ENCODE results near the gene AGAP5.
"Not testable (repeated sequence)": the region's sequence is repeated elsewhere in the genome, so short reads cannot be mapped to it uniquely, and the experiment has no call there.

Gene AGAP5

DNA sequence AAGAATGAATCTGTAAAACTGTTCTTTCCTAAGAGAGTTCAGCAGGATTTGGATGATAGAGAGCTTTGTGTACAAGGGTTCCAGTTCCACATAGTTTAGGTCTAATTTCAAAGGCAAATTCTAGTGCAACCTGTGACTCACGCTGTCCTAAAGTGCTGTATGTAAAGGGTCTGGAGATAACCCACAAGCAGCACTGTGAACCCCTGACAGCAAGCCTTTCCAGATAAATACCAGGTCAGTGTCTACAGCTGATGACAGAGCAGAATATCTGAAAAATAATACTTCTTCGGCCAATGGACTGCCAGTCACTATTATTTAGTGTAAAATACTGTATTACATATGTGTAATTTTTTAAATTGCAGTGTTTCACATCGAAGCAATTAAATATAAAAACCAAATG, 16.0 kb upstream of the AGAP5 start:
- DNase-seq: not testable (repeated sequence)

DNA sequence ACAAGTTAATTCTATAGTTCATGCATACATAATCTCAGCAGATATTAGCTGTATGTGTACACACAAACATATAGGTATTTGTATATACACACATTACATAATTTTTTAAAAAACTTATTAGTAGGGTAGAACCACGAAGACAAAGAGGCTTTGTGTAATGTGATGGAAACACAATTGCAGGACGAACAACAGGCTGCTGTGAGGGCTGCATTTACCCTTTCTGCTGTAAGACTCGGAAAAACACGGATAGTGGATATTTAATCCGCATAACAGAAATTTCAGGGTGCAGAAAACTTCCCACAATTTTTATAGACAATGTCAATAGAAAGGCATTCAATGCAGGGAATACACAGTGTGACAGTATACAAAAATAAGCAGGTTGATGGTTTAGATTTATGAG, 13.8 kb upstream of the AGAP5 start:
- not testable (repeated sequence) for DNase-seq

DNA sequence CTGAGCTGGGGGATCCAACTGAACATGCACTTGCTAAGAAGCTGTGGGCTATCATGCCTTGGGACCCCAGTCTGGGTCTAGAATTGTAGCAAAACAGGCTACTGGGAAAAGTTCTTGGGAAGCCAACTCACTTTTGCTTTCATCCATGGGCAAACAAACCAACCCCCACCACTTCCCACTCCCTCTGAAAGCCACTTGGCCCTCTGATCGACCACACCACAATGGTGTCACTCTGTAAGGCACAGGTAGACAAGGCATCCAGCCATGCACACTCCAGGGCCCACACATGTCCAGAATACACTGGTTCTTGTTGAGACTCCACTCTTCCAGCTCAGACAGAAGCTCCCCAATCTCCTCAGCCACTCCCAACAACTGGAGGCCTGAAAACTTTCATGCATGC, 10.2 kb upstream of the AGAP5 start:
- DNase-seq: not testable (repeated sequence)

DNA sequence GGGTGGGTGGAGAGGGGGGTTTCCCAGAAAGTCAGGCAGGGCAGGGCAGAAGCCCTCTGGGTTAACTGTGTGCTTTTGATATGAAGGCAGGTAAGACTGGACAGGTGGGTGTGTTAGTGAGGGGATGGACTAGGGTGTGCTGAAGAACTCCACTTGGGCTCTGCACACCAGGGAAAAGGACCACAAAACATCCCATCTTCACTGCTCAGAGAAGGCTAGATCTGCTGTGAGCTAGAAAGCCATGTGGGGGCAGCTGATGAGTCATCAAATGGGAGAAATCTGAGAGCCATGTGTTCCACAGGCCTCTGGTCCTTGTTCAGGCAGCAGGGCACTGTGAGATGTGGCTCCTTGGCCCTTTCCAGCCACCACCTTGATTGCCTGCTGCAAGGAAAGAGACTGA, 9.7 kb upstream of the AGAP5 start:
- not testable (repeated sequence) for DNase-seq

DNA sequence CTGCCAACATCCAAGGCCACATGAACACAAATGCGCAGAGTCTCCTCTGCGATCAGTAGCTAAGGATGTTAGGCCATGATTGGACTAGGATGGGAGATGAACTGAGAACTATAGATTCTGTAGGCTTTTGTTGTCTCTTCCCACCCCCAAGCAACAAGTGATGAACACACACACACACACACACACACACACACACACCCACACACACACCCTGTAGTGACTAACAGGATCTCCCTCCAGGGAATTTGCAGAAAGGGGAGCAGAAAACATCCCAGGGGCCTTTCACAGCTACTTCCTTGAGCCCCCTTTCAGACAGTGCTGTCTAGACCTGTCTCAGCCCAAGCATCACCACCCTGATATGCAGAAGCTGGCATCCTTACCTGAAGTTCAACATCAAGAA, 8.6 kb upstream of the AGAP5 start:
- DNase-seq: not testable (repeated sequence)

DNA sequence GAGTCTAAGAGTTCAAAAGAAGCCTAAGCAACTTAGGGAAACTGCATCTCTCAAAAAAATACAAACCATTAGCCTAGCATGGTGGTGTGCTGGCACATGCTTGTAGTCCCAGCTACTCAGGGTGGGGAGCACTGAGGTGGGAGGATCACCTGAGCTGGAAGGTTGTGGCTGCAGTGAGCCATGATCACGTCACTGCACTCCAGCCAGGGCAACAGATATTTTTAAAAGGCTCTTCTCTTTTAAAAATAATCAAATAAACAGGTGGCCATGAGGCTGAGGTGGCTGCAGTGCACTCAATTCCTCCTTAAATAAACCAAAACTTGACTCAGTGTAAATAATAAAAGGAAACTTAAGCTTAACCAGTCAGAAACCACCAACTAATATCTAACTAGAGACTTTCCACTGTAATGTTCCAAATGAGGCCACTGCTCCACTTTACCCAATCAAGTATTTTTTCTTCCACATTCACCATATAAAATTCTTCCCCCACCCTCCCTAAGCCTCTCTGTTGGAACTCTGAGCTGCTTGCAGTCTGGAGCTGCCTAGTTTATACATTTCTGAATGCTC, 7.7 kb upstream of the AGAP5 start:
- not testable (repeated sequence) for DNase-seq

DNA sequence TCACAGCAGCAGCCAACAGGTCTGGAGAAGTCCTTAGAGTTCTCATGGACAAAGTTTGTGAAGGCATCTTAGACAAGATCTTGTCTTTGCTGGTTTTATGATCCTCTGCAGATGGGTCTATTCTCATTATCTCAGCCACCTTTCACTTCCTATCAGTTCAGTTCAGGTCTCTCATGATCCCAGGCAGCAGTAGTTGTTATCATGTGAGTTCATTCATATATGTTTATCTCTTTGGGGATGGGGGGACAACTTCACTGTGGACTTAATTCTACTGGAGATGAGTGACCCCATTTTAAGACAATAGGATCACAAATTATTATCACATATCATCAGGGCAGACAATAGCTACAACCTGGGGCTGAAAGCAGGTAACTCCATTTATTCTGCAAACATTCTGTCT, 6.0 kb upstream of the AGAP5 start:
- DNase-seq: not testable (repeated sequence)

DNA sequence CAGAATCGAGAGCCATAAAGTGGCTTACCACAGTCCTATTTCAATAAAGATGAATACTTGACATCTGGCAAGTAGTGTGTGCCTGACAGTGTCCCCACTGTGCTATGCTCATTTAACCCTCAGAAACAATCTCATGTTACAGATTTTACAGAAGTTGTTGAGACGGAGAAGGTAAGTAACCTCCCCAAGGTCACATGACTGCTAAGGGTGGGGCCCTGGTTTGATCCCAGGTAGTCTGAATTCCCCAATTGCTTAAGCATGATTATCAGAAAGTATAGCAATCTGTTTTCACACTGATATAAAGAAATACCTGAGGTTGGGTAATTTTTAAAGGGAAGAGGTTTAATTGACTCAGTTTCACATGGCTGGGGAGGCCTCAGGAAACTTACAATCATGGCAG, 910 bp upstream of the AGAP5 start:
- DNase-seq: not testable (repeated sequence)

DNA sequence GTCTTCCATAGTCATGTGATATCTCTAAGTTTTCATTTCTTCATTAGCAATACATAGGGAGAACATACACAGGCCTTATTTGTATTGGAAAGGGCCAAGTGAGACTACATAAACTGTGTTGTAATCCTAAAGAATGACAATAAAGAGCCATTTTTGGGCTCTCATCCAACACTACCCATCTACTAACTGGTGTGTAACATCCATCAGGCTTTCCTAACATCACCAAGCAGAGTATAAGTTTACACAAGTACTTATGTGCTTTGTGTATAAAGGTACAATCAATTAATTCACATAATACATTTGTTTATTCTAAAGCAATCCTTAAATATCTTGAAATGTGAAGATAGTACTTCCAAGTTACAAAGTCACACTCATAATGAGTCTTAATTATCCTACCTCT, 2.6 kb downstream of the AGAP5 start:
- not testable (repeated sequence) for DNase-seq

DNA sequence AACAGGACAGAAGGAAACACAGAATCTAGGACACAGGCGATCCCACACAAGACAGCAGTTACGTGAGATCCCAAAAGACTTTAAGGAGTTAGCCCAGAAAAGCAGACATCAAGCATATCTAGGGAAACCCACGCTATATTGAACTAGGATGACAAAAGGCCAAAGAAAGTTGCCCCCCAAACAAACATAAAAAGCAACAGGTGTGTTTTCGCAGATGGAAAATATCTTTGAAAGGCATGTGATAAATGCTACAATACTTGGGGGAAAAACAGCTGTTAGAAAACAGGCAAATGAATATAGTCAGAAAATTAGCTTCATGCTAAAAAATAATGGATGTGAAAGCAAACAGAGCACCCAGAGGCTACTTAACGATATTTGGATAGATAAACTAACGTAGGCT, 7.2 kb downstream of the AGAP5 start:
- DNase-seq: not testable (repeated sequence)

DNA sequence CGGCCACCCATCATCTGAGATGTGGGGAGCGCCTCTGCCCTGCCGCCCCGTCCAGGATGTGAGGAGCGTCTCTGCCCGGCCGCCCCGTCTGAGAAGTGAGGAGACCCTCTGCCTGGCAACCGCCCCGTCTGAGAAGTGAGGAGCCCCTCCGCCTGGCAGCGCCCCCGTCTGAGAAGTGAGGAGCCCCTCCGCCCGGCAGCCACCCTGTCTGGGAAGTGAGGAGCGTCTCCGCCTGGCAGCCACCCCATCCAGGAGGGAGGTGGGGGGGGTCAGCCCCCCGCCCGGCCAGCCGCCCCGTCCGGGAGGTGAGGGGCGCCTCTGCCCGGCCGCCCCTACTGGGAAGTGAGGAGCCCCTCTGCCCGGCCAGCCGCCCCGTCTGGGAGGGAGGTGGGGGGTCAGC, 8.3 kb downstream of the AGAP5 start:
- not testable (repeated sequence) for DNase-seq

DNA sequence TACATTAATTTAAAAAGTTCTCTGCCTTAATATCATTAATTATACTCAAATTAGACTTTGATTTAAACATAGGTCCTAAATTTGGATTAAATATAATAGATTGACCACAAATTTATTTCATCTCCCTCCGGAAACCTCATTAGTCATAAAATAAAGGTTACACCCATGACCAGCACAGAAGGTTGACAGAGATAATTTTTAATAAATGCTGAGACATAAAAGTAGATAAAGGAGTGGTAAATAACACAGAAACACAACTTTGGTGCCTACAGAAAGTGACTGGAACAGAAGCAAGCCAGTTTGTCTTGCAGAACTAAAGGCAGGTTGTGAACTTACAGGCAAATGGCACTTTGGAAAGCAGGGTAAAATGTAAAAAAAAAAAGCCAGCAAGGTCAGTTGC, 10.3 kb downstream of the AGAP5 start:
- DNase-seq: not testable (repeated sequence)

DNA sequence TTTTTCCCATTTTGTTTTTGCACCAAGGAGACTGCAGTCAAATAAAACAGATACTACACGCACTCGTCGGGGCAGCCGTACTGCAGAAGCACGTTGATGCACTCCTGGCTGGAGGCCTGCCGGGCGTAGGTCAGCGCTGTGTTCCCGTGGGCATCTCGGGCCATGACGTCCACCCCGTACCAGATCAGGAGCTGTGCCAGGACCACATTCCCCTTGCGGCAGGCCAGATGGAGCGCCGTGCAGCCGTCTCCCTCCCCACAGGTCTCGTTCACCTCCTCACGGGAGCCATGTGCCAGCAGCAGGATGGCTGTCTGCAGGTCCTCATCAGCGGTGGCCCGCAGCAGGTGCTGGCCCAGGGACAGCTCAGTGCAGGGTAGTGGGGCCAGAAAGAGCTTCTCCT, 23.4 kb downstream of the AGAP5 start:
- not testable (repeated sequence) for DNase-seq

DNA sequence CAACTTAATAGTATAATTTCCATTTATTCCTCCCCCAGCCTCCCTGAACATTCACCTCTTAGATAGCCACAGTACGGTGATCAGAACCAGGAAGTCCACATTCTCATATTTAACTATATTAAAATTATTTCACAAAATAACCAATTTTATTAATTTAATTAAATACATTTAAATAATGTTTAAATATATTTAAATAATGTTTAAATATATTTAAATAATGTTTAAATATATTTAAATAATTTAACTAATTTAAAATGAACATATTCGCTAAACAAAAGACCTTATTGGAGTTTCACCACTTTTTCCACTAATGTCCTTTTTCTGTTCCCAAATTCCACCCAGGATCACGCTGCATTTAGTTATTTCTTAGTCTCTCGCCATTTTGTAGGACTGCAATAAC, 29.5 kb downstream of the AGAP5 start:
- DNase-seq: not testable (repeated sequence)

DNA sequence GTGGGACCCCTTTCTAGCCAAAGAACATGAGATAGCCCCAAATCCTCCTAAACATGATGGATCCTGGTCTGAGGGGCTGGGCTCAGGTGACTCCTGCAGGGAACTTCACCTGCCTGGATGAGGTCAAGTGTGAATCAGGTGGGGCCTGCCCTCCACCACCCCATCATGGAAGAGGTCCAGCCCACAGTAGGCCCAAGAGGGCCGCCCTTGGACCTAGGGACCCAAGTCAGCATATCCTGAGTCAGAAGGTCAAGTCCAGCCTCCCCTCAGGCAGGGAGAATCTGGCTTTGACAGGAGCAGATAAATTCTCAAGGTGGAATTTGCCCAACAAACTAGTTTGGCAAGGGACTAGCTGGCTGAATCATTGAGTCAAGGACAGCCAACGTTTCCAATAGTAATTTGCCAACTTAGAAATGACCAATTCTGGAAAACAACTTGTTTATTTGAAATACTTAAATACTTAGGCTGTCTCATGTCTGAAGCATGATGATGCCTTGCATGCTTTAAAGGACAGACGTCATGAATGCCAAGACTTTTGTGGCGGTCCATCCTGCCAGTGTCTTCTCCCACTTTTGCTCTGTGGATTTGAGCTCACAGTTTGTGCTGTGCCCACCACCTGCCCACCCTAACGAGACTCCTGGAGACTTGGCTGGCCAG, 31.6 kb downstream of the AGAP5 start:
- DNase-seq: not testable (repeated sequence)

DNA sequence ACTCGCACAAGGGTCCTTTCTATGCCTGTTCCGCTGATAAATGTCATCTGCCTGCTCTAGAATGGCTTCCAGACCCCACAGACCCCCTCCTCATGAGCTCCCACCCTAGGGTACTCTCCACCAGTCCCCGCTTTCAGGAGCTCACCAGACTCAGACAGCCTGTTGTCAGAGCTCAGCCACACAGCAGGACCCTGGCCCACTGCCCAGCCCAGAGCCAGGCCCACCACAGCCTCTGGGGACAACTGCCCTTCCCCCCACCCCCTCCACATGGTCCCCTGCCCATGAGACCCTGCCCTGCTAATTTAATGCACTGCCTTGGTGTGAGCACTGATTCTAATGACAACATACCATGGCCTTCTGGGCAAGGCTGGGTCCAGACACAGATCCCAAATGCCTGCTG, 32.3 kb downstream of the AGAP5 start:
- not testable (repeated sequence) for DNase-seq

DNA sequence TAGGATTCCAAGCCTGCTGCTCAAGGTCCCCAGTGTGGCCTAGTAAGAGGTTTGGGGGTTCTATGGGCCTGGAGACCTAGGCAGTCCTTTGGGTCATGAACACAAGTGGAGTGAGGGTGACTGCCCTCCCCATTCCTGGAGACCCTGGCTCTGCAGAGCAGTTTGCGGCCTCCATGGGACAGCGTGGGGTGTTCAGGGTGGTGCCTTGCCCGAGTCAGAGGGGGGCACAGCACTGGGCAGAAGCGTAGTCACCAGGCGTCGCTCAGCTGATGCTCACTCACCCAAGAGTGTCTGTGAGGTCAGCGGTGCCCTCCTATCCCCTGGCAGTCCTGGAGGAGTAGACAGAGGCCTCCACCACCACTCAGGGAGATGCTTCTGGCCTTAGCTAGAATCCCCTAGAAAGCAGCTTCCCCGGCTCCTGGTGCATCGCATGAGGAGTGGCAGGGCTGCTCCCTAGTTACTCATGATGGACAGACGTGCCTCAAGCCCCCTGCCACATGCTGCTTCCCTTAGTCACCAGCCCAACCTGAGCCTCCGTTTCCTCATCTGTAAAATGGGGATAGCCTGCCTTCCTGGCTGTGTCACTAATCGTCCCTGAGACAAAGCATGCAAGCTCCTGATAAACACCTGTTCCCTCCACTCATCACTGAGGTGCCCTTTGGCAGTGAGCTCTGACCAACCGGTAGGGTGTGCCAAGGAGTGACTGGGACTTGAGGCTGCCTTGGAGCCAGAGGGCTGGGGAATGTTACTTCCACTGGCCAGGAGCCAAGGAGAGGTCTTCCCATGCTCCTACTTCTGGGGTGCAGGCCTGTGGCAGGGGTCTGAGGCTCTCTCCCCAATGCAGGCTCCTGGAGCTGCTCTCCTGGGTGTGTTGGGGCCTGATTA, 33.5 kb downstream of the AGAP5 start:
- not testable (repeated sequence) for DNase-seq

DNA sequence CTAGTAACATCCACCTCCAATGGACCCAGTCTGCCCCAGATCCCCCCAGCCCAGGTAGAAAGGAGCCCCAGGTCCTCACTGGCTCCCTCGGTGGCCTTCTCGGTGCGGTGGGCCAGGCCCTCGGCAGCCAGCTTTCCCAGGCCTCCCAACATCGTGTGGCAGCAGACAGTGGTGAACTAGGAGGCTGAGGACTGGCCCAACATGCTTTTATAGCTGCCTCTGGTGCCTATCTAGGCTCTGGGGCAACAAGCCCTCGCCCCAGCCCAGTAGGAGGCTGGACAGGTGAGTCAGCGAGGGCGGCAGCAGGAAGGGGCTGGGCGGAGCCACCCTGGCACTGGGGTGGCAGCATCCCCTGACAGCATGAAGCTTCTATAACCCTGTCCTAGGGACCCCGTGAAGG, 34.3 kb downstream of the AGAP5 start:
- DNase-seq: not testable (repeated sequence)

DNA sequence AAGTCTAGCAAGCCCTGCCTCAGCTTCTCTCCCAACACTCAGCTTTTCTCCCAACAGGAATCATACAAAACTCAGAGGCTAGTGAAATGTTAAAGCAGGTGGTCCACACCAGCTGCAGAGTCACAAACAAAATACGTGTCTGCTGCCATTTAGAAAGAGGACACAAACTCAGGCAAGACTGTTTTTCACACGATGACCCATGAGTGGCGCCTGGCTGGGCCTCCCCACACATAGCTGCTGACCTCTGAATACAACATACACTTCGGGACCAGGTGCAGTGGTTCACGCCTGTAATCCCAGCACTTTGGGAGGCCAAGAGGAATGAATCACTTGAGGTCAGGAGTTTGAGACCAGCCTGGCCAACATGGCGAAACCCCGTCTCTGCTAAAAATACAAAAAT, 35.2 kb downstream of the AGAP5 start:
- DNase-seq: not testable (repeated sequence)

DNA sequence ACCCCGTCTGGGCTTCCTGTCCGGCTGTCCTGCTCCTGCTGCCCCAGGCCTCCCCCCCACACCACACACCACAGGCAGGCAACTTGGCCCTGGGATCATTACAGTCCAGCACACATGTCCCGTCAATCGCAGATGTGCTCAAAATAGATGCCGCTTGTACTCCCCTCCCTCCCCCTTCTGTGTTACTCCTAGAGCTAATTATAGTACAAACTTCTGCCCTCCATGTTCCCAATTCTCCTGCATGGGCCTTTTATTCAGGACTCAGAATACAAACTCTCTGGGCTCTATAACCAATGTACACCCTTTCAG, 42.0 kb downstream of the AGAP5 start, which contains the start of gene SYNPO2L:
Gene SYNPO2L (minus strand): TSS at position 40 of the 309 bp plus-strand sequence. CDS start 107 bp downstream, outside the sequence.
- no peak for DNase-seq

DNA sequence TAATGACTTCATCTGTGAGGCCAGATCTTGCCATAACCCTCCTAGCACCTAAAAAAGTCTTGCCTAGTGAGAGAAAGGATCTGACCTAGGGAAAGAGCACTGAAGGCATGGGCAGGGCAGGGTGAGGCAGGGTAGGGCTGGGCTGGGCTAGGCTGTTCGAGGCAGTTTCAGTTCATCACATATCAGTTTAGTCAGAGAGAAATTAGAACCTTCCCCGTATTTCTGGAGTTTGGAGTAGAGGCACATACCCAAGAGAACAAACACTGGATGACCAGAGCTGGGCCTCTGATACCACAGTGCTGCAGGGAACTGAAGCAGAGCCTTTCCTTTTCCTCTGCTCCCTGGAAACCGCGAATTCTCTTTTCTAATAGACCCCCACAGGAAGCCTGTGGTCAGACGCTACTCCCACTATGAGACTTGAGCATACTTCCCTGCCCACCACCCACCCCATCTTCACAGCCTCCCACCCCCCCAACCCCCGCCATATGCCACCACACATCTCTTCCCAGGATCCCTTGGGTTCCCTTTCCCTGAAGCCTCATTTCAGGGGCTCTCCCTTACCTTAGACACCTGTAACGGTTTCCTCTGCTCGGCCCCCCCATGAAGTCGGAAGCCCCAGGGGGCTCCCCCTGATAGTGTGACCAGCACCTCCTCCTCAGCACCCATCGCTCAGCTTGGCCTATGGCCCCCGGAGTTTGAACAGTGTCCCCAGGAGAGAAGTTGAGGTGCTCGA, 42.5 kb downstream of the AGAP5 start:
- DNase-seq: no peak

DNA sequence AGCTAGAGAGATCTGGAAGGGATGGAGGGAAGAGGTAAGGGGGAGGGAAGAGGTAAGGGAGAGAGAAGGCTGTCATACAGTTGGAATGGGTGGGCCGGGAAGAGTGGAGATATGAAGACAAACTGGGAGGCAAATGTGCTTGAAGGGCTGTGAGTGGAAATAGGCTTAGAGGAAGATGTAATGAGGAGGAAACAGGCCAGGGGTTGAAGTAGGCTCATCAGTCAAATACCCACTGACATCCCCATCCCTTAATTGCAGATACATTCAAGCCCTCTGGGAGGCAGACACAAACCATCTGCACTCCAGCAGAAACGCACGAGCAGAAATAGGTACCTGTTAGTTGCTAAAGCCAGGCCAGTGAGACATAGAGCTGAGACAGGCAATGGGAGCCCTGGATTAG, 44.2 kb downstream of the AGAP5 start:
- no peak for DNase-seq

DNA sequence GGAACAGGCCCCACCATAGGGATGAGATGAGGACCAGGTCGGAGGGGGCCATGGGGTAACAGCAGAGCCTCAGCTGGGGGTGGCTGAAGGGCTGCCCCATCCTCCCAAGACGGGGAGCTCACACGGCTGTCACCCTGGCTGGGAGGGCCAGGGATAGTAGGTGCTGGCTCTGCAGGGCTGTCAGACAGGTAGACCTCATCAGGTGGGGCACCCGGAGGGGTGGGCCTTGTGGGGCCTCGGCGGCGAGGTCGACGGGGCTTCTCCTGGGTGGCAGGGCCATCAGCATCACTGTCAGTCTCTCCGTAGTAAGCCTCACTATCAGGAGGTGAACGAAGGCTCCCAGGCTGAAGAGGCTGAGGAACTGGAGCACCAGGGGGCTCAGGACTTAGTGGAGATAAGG, 44.7 kb downstream of the AGAP5 start:
- DNase-seq: no peak

Data from activated CD4-positive, alpha-beta T cell treated with anti-CD3 and anti-CD28 coated beads, Interleukin-2, amount 50 U/mL, for 48 hours (primary cell).